ENCODE measurements around the gene HRH1.

- TF ChIP-seq CTCF (IDR thresholded peaks at IDR 0.05) (no peak), POLR2A (IDR thresholded peaks at IDR 0.05) (no peak)
These were observed 10.8 kb upstream of the HRH1 start for GRCh38 chr3:11143476-11143875.

All from esophagus squamous epithelium (tissue), 4 donors.